Activated naive CD4-positive, alpha-beta T cell treated with Interleukin-2 at 50 U/mL for 16 hours (primary cell): ENCODE results near the gene PNMT.
"Not testable (repeated sequence)": the region's sequence is repeated elsewhere in the genome, so short reads cannot be mapped to it uniquely, and the experiment has no call there.

Source experiments
- DNase-seq: peaks from one replicate; pipeline ENCODE4 v3.0.0-alpha.2; 2020

Gene PNMT

GRCh38 chr17:39694593-39694992 lies 26.3 kb downstream of the PNMT start:
- no peak for DNase-seq

DNA sequence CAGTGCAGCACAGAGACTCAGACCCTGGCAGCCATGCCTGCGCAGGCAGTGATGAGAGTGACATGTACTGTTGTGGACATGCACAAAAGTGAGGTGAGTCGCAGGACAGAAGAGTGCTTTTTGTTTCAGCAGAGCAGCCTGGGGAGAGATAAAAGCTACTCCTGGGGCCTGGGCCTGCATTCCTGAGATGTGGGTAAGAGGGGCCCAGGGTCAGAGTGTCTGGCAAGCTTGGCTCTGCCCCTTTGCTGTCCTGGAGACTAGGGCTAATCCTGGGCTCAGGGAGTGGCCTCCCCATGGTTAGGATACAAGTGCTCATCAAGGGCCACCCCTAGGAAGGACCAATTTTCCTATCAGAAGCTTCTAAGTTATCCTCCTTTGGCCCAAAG lies 26.8 kb downstream of the PNMT start:
- no peak for DNase-seq

DNA sequence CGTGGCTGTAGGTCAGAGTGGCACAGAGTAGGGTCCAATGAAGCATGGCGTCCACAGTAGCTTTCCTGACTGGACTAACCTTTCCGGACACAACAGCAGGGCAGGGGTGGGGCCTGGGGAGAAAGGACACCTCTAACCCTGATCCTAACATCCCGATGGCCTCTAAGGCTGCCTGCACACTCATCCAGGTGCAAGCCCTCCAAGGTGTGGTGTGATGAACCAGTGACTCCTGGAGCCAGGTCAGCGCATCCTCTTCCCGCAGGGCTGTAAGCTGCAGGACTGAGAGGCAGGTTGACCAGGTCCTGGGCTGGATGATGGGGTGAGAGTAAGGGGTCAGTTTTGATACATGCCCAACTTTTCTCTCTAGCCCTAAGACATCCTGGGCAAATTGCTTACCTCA lies 28.5 kb downstream of the PNMT start:
- DNase-seq: no peak

GRCh38 chr17:39697961-39698360 lies 29.7 kb downstream of the PNMT start:
- no peak for DNase-seq

- not testable (repeated sequence) for DNase-seq
These were observed 31.0 kb downstream of the PNMT start for GRCh38 chr17:39699157-39699817.

GRCh38 chr17:39699818-39700147 lies 31.5 kb downstream of the PNMT start, which contains the start of gene ERBB2:
Gene ERBB2, plus strand, starts transcription at chr17:39700064. Its CDS starts 175 bp downstream, at chr17:39700239.
- DNase-seq: no peak

GRCh38 chr17:39700148-39700987 lies 32.1 kb downstream of the PNMT start:
- DNase-seq: no peak

GRCh38 chr17:39701012-39701783 lies 32.9 kb downstream of the PNMT start:
- DNase-seq: no peak

DNA sequence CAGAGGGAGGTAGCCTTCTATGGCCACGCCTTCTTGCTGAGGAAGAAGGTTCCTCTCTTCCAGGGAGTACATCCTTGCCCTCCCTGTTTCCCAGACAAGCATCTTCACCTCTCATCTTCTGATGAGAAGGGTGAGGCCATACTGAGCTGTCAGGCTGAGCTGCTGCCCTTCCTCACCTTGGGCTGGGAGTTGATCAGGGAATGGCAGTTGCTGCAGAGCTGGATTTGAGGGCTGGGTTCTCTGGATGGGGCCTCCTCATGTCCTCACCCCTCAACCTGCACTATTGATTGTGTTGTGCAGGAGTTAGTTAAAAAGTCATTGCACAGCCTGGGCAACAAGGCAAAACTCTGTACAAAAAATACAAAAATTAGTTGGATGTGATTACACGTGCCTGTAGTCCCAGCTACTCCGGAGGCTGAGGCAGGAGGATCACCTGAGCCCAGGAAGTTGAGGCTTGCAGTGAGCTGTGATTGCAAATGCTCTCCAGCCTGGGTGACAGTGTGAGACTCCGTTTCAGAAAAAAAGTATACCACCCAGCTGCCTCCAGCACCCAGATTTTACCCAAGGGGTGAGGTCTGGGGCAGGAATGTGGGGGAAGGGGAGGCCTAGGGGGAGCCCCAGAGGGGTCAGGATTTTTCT lies 33.6 kb downstream of the PNMT start:
- DNase-seq: no peak

DNA sequence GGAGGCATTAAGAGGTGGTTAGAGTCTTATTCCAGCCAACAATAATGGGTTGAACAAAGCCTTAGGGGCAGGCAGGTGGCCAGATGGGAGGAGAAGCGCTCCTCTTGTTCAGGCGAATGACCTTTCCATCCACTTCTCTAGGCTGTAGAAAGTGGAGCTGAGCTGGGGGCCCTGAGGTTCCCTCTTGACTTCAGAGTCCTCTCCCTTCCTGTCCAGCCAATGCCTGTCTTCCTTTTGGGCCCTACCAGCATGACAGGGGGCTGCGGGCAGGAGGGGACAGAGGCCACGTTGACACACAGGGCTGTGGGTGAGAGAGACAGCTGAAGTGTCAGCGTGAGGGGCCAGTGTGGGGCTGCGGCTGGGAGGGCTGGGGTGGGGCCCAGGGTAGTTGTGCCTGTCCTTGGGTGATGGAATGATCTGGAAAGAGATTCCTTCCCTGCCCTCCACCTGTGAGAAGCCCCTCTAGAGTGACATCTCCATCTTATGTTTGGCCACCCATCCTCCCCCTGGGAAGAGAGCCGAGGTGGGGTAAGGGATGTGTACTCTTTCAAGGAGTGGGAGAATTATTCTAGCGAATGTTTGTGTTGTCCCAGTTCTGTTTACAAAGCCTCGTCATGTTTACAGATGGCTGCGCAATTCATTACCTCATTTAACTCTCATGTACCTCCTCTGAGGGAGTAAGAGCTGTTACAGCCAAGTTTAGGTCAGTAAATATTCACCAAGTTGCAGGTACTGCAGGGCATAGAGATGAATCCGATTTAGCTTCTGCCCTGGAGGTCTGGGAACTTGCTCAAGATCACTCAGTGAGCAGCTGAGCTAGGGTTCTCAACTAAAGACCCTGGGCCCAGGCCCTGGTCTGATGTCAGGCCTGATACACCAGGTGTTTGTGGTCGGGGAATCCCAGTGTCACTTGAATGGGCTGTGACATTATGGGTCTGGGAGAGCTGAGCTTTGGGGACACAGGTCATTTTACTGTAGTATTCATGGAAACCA lies 34.9 kb downstream of the PNMT start:
- DNase-seq: no peak

DNA sequence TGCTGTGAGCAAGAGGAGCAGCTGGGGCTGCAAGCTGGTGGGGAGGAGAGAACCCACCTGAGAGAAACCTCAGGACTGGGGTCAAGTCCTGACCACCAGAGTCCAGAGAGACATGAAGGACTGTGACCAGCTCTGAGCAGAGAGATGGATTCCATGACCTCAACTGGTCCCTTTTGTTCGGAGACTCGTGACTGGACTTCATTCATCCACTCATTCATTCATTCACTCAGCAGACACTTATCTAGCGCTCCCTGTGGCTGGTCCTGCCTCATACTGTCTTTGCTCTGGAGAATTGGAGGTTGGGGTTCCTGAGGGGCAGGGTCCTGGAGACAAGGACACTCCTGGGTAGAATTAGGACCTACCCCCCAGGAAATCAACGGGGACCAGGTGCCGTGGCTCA lies 35.7 kb downstream of the PNMT start:
- no peak for DNase-seq

DNA sequence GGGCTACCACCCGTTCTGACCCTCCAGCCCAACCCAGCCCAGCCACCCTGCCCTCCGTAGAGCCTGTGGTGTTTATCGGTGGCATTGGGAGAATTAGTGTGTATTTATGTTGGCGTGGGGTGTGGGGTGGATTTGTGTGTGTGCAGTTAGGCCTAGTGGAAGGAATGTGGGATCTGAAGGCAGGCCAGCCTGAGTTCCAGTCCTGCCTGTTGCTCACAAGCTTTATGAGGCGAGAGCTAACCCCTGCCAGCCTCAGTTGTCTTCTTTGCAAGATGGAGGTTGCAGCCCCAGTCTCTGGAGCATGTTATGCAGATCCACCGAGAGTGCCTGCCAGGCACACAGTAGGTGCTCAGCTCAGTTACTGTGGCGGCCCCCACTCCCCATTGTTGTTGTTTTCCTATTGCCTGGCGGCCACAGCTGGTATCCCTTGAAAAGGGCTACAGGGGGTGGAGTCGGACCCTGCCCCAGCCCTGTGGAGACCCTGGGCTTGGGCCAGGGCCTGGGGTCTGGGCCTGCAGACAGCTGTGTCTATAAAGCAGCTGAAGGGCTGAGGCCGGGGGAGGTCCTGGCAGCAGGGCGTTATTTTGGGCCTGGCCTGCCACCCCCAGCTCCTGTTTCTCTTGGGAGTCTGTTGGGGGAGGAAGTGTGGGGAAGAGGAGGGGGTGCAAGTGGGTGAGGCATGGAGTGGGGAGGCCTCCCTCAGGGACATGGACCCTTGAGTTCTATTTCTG lies 36.7 kb downstream of the PNMT start:
- DNase-seq: no peak

- no peak for DNase-seq
These were observed 37.6 kb downstream of the PNMT start for GRCh38 chr17:39705786-39706348.

DNA sequence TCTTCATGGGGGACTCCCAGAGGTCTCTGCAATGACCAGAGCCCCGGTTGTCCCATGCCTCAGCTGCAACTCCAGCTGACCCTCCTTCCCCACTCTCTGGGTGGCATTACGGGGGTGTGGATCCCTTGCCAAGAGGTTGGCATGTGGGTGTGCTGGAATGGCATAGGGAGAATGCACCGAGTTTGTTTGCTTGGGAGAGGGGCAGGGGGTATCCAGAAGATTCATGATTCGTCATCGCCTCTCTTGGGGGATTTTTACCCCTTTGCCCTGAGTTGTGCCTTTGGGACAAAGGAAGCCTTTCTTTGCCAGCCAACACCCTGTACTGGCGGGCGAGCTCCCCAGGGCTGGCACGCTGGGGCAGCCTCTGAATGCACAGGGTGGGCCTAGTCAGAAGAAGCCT lies 38.1 kb downstream of the PNMT start:
- DNase-seq: no peak

GRCh38 chr17:39706921-39707337 lies 38.7 kb downstream of the PNMT start:
- no peak for DNase-seq

DNA sequence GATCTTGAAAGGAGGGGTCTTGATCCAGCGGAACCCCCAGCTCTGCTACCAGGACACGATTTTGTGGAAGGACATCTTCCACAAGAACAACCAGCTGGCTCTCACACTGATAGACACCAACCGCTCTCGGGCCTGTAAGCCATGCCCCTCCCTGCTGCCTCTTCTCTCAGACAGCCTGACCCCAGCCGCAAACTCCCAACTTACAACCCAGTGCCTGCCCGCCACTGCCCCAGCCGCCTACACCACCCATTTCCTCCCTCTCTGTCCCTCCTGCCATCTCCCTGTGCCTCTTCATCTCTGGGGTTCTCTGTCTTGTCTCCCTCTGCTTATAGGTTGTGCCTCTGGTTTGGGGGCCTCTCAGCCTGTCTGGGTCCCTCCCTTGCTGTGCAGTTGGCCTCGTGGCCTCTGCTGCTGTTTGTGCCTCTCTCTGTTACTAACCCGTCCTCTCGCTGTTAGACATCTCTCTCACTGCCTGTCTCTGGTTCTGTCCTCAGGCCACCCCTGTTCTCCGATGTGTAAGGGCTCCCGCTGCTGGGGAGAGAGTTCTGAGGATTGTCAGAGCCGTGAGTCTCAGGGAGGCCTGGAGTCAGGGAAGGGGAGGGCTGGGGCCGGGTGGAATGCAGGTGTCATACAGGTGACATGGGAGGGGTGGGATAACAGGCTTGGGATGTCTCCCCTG lies 41.2 kb downstream of the PNMT start:
- no peak for DNase-seq

GRCh38 chr17:39709998-39710964 lies 42.0 kb downstream of the PNMT start:
- no peak for DNase-seq

GRCh38 chr17:39711071-39711470 lies 42.8 kb downstream of the PNMT start:
- DNase-seq: not testable (repeated sequence)

DNA sequence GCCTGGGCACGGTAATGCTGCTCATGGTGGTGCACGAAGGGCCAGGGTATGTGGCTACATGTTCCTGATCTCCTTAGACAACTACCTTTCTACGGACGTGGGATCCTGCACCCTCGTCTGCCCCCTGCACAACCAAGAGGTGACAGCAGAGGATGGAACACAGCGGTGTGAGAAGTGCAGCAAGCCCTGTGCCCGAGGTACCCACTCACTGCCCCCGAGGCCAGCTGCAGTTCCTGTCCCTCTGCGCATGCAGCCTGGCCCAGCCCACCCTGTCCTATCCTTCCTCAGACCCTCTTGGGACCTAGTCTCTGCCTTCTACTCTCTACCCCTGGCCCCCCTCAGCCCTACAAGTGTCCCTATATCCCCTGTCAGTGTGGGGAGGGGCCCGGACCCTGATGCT lies 43.6 kb downstream of the PNMT start:
- no peak for DNase-seq
